Peyer's patch (tissue), 4 donors: ENCODE data around the gene GRM2.

Experiments used
- POLR2A ChIP-seq, 2 donors: fragments of 450-650 bp; IDR thresholded peaks; one replicate each; pipeline ENCODE4 v1.5.1; 2017; ENCODE audit warnings: antibody characterized with exemption in 2 of 2, mild to moderate bottlenecking in 2 of 2, moderate library complexity in 2 of 2
- TF ChIP-seq, protein P1 (sequence below), 6 experiments: fragments of 450-650 bp in 4 of 6; fragments of 200-600 bp in 2 of 6; sonication (generic) in 1 of 6; IDR thresholded peaks; one replicate each; pipeline ENCODE4 v1.5.1; 2017 to 2019; ENCODE audit warnings: antibody characterized with exemption in 6 of 6, mild to moderate bottlenecking in 3 of 6, moderate library complexity in 1 of 6

DNA sequence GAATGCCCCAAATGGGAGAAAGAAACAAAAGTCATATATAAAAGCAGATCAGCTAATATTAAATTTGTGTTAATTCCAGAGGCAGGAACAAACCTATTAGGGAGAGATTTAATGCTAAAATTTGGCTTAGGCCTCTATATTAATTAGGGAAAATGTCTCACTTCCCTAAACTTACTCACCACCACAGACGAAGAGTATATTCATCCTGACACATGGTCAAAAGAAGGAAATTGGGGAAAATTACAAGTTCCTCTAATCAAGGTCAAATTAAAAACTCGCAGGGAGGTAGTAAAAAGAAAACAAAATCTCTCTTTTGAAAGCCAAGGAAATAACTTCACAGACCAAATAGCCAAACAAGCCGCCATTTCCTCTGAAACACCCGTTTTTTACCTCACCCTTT is 32.2 kb downstream of the GRM2 start:
- TF ChIP-seq, protein P1, sequence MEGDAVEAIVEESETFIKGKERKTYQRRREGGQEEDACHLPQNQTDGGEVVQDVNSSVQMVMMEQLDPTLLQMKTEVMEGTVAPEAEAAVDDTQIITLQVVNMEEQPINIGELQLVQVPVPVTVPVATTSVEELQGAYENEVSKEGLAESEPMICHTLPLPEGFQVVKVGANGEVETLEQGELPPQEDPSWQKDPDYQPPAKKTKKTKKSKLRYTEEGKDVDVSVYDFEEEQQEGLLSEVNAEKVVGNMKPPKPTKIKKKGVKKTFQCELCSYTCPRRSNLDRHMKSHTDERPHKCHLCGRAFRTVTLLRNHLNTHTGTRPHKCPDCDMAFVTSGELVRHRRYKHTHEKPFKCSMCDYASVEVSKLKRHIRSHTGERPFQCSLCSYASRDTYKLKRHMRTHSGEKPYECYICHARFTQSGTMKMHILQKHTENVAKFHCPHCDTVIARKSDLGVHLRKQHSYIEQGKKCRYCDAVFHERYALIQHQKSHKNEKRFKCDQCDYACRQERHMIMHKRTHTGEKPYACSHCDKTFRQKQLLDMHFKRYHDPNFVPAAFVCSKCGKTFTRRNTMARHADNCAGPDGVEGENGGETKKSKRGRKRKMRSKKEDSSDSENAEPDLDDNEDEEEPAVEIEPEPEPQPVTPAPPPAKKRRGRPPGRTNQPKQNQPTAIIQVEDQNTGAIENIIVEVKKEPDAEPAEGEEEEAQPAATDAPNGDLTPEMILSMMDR (IDR thresholded peaks at IDR 0.05) = no peak
- no peak for TF ChIP-seq POLR2A (IDR thresholded peaks at IDR 0.05)
